K562 (cell line): ENCODE results near the gene SPCS2. TPM values are rescaled to one million over a fixed set of nuclear protein-coding genes. Genes with fewer than 3 reads are reported as not detected.

Experiments
- ATAC-seq: fragments of 200-7000 bp; cut with Tn5 transposase; 3 replicates; pipeline ENCODE4 v1.9.1; 2020; ENCODE audit warnings: moderate library complexity
- BruUV-seq: library from RNA; stranded (reverse); fragments of 400-500 nt; replicated peaks from 2 replicates; lab custom pipeline; 2021; lab: Mats Ljungman, UMichigan
- CTCF ChIA-PET: fragments of 300-600 bp; formaldehyde crosslinking; extraction: SDS; loops from one replicate; lab custom pipeline; 2021; ENCODE audit warnings: low intra/inter-chr PET ratio; lab: Yijun Ruan, JAX
- POLR2A ChIA-PET: fragments of 300-600, 350-650 bp; sonication (Branson Sonifier 250); formaldehyde crosslinking; extraction: SDS; loops from one replicate; lab custom pipeline; 2021; ENCODE audit warnings: antibody characterized with exemption, inconsistent platforms; lab: Yijun Ruan, JAX
- DNase-seq, 4 experiments: peaks; one replicate each; pipeline versions ENCODE4 v3.0.0 to v3.0.0-alpha.2; 2011 to 2018; ENCODE audit warnings: low spot score in 3 of 4, mixed read lengths in 3 of 4; ENCODE audit errors: extremely low read depth in 1 of 4
- FAIRE-seq: peaks from 2 replicates; lab custom pipeline; 2011; peaks lifted over from hg19 to GRCh38; lab: Jason Lieb, UNC
- H2AFZ ChIP-seq: 2 replicates; pipeline ENCODE4 v1.6.0; 2011; ENCODE audit warnings: low read depth, low read length, control low read depth, inconsistent platforms
- H3K27ac ChIP-seq: fragments of 200-600 bp; 3 replicates; pipeline ENCODE4 v1.8.0; 2011; ENCODE audit warnings: low read depth, mild to moderate bottlenecking, control low read depth, inconsistent platforms, low read length, moderate library complexity, mixed read lengths; ENCODE audit errors: extremely low read depth
- H3K27me3 ChIP-seq, 2 experiments: fragments of 300-600 bp in 1 of 2; 2 replicates in 1 of 2; 3 replicates in 1 of 2; pipeline versions ENCODE4 v1.6.0 to v1.8.0; 2011; ENCODE audit warnings: inconsistent platforms in 2 of 2, low read length in 2 of 2, mild to moderate bottlenecking in 1 of 2, mixed read lengths in 1 of 2, moderate library complexity in 1 of 2; ENCODE audit not compliant: control insufficient read depth in 2 of 2, insufficient read depth in 2 of 2
- H3K36me3 ChIP-seq: fragments of 300-600 bp; 3 replicates; pipeline ENCODE4 v1.8.0; 2011; ENCODE audit warnings: mild to moderate bottlenecking, low read length, inconsistent platforms; ENCODE audit not compliant: control insufficient read depth, insufficient read depth
- H3K4me1 ChIP-seq, 2 experiments: fragments of 200-600 bp in 1 of 2; replicated peaks in 1 of 2; 2 replicates in 1 of 2; 3 replicates in 1 of 2; pipeline versions ENCODE4 v1.5.1 to v1.8.0; 2011; ENCODE audit warnings: inconsistent platforms in 2 of 2, low read length in 2 of 2, mild to moderate bottlenecking in 1 of 2, mixed read lengths in 1 of 2, moderate library complexity in 1 of 2; ENCODE audit not compliant: control insufficient read depth in 2 of 2, insufficient read depth in 2 of 2
- H3K4me2 ChIP-seq: 2 replicates; pipeline ENCODE4 v1.6.1; 2011; ENCODE audit warnings: low read length, control low read depth, inconsistent platforms, mixed read lengths; ENCODE audit not compliant: insufficient read depth
- H3K4me3 ChIP-seq: fragments of 200-600 bp; sonication (generic), shearing (Covaris generic); 2 replicates; pipeline ENCODE4 v1.5.1; 2016; ENCODE audit warnings: control low read depth, inconsistent platforms
- H3K79me2 ChIP-seq: fragments of 200-600 bp; 3 replicates; pipeline ENCODE4 v1.8.0; 2011; ENCODE audit warnings: low read length, inconsistent platforms; ENCODE audit not compliant: control insufficient read depth, insufficient read depth
- H3K9ac ChIP-seq, 2 experiments: 2 replicates each; pipeline versions ENCODE4 v1.6.0 to v1.6.1; 2011; ENCODE audit warnings: low read depth in 2 of 2, low read length in 2 of 2, control low read depth in 1 of 2, inconsistent platforms in 1 of 2, mild to moderate bottlenecking in 1 of 2, mixed read lengths in 1 of 2; ENCODE audit not compliant: insufficient read depth in 1 of 2
- H3K9me1 ChIP-seq: one replicate; pipeline ENCODE4 v1.6.0; 2011; ENCODE audit warnings: inconsistent platforms, mild to moderate bottlenecking, low read length, moderate library complexity; ENCODE audit not compliant: control insufficient read depth, insufficient read depth
- H3K9me3 ChIP-seq: replicated peaks from 2 replicates; pipeline ENCODE4 v1.5.1; 2011; ENCODE audit warnings: low read depth, low read length, inconsistent platforms; ENCODE audit not compliant: control insufficient read depth, insufficient read depth
- H4K20me1 ChIP-seq: replicated peaks from 2 replicates; pipeline ENCODE4 v1.6.1; 2011; ENCODE audit warnings: low read length, inconsistent platforms, mixed read lengths; ENCODE audit not compliant: control insufficient read depth, insufficient read depth
- CTBP1 ChIP-seq: fragments of 450-650 bp; IDR thresholded peaks from 2 replicates; pipeline ENCODE4 v1.6.1; 2016; ENCODE audit warnings: borderline replicate concordance
- DNMT1 ChIP-seq: fragments of 450-650 bp; IDR thresholded peaks from 2 replicates; pipeline ENCODE4 v1.6.1; 2016; ENCODE audit warnings: antibody characterized with exemption, mild to moderate bottlenecking
- ERF ChIP-seq: fragments of 450-650 bp; formaldehyde crosslinking; IDR thresholded peaks from 2 replicates; pipeline ENCODE4 v1.4.0; 2020; ENCODE audit warnings: mild to moderate bottlenecking, mixed read lengths
- FIP1L1 ChIP-seq: fragments of 200-400 bp; formaldehyde crosslinking; IDR thresholded peaks from 2 replicates; pipeline ENCODE4 v1.6.1; 2018; ENCODE audit warnings: mild to moderate bottlenecking, low read depth, low read length; ENCODE audit not compliant: poor library complexity, severe bottlenecking
- KHSRP ChIP-seq: fragments of 450-650 bp; IDR thresholded peaks from 2 replicates; pipeline ENCODE4 v1.6.1; 2017
- NCOR1 ChIP-seq: fragments of 450-650 bp; IDR thresholded peaks from 2 replicates; pipeline ENCODE4 v1.6.1; 2016; ENCODE audit warnings: mild to moderate bottlenecking, moderate library complexity
- RNF2 ChIP-seq: sonication (generic); IDR thresholded peaks from 2 replicates; pipeline ENCODE4 v1.6.1; 2016
- SMAD3 ChIP-seq: fragments of 450-650 bp; formaldehyde crosslinking; conservative IDR thresholded peaks from 2 replicates; pipeline ENCODE4 v1.4.0; 2020; ENCODE audit warnings: mild to moderate bottlenecking
- TBP ChIP-seq: optimal IDR thresholded peaks from 2 replicates; pipeline ENCODE3; 2011; ENCODE audit warnings: low read depth, low read length, improper control_type of control experiment
- WGBS: fragments of 100-300 bp; shearing (Covaris generic); methylation state at CpG from one replicate; pipeline ENCODE4 v1.1.6; 2016; ENCODE audit warnings: low coverage, mixed read lengths; ENCODE audit not compliant: insufficient coverage; ENCODE audit errors: missing lambda C conversion rate; 5-methylcytosine and 5-hydroxymethylcytosine counted together
- in situ Hi-C: fragments of 300-500 bp; cut with MboI; formaldehyde crosslinking; loops from 4 replicates; pipeline ENCODE4 v1.15.0; 2018; ENCODE audit warnings: inconsistent platforms, mixed read lengths
- intact Hi-C: fragments of 100-400 bp; cut with micrococcal nuclease; formaldehyde crosslinking; loops from 2 replicates; pipeline ENCODE4 v1.14.2; 2022
- polyA plus RNA-seq, 8 experiments: library from polyadenylated mRNA; depleted of rRNA in 4 of 8; stranded (reverse) in 5 of 8; unstranded in 3 of 8; fragments of >200 nt; fragmentation: Nextera tagmentation in 2 of 8; fragmentation: Illumina TruSeq in 1 of 8; extraction: Ambion mirVana in 2 of 8; extraction: Trizol in 1 of 8; gene quantifications; 2 replicates each; pipeline versions ENCODE4 v1.2.1 to v1.2.3, GENCODE V29; 2011 to 2014; ENCODE audit warnings: inconsistent platforms in 1 of 8, missing spikeins in 1 of 8
- total RNA-seq, 7 experiments: library from RNA; depleted of rRNA in 6 of 7; stranded (reverse); fragments of >200 nt in 6 of 7; fragmentation: Illumina TruSeq in 2 of 7; extraction: Trizol in 2 of 7; gene quantifications; 2 replicates each; pipeline versions ENCODE4 v1.2.1 to v1.2.3, GENCODE V29; 2011 to 2021; ENCODE audit warnings: low replicate concordance in 1 of 7

SPCS2 gene
- total and polyA plus RNA-seq, 9 of the 15 experiments (the other 6 are each of a cell fraction or from before 2014, with no cell fraction given) = 38.2 to 458 (median 193) TPM

GRCh38 chr11:74950374-74950969, 1.4 kb downstream of the SPCS2 start:
- H3K79me2 ChIP-seq = peaks cover 92% of the 10 kb centered on the region
- 45% methylated on average over 2 of the region's 2 CpGs for WGBS
- DNase-seq (no peak), FAIRE-seq (no peak), ATAC-seq (0 out of 3 replicates have a peak, but pooled peaks have one; percentile 4)
- no peaks in the 10 kb centered on the region for H3K9me1 ChIP-seq
- intact Hi-C loops = no loop called here
- peaks cover 10% of the 10 kb centered on the region; the same call in 1 of the 2 replicates for H4K20me1 ChIP-seq
- H3K4me1 ChIP-seq = peaks cover 6 to 17% of the 10 kb centered on the region in 2 experiments; a peak in 3 of 5 replicates
- ChIA-PET CTCF (no interaction called here), POLR2A (interaction anchor here (1.0 to 4.2 kb wide), 8 partner anchors 10 to 402 kb away, joined by 3 to 27 read pairs (median 6); partner anchors contain the start of gene NEU3)
- H3K27ac ChIP-seq = peak overlapping the region; percentile 81
- peaks cover 49% of the 10 kb centered on the region for H3K36me3 ChIP-seq
- no TSS peak for BruUV-seq
- no peaks in the 10 kb centered on the region for H3K27me3 ChIP-seq
- peak overlapping the region; percentile 95 for H3K4me2 ChIP-seq
- H2AFZ ChIP-seq = no peak overlapping the region
- peak overlapping the region; percentile 93 for H3K4me3 ChIP-seq
- in situ Hi-C loops = no loop called here
- peak overlapping the region; percentile 88 to 97 for H3K9ac ChIP-seq
- TF ChIP-seq FIP1L1 (no peak), CTBP1 (no peak), KHSRP (no peak), NCOR1 (no peak), TBP (no peak), SMAD3 (CRISPR knock-in tag) (no peak), DNMT1 (no peak), RNF2 (no peak), ERF (CRISPR knock-in tag) (no peak)
- H3K9me3 ChIP-seq = no peaks in the 10 kb centered on the region
